HG03103 (cell line): Measurements from ENCODE around the gene AADAC.
"Not testable (repeated sequence)": the region's sequence is repeated elsewhere in the genome, so short reads cannot be mapped to it uniquely, and the experiment has no call there.

ENCODE experiments used
- ATAC-seq: cut with Tn5 transposase; IDR thresholded peaks from one replicate; pipeline ENCODE4 v1.9.1; 2021; ENCODE audit warnings: low read depth; ENCODE audit not compliant: unreplicated experiment

AADAC gene

DNA sequence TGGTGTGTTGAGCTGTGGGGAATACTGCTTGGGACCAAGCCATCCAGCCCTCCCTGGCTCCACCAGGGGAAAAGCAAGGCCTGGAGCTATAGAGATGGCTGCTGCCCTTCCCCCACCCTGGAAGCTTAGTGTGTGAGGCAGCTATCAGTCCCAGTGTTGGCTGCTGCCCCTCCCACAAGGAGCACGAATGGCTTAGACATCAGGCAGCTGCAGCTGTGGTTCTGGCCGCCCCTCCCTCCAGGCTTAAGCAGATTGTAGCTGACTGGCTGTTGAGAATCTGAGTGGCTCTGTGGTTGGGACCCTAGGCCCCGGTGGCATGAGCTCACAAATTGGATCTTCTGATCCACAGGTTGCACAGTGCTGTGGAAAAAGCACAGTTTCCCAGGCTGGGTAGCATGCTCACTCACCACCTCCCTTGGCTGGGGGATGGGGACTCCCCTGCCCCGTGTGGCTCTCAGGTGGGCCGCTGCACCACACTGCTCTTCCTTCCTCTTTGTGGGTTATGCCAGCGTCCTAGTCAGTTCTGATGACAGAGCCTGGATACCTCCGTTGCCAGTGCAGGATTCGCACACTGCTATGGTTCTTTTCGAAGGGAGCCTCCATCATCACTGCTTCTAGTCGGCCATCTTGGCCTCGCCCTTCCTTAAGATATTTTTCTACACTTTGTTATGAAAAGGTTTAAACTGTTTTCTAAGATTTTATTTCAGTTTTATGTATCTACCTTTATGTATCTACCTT, 38.3 kb downstream of the AADAC start:
- ATAC-seq = no peak

DNA sequence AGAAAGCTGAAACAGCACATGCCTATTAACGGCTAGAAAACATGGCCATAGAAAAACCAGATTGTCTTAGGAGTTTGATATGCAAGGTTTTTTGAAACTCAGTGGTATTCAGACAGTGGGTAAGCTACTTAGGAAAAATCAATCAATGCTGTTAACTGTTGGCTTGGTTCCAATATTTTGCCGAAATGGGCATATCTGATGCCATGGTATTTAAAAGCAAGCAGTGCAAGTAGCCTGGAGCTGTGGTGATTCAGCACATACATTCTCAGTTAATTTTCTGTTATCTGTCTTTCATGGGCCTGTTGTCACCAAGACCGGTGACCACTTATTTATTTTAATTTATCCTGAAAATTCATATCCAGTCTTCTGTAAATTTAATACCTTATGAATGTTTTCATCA, 42.2 kb downstream of the AADAC start:
- no peak for ATAC-seq

DNA sequence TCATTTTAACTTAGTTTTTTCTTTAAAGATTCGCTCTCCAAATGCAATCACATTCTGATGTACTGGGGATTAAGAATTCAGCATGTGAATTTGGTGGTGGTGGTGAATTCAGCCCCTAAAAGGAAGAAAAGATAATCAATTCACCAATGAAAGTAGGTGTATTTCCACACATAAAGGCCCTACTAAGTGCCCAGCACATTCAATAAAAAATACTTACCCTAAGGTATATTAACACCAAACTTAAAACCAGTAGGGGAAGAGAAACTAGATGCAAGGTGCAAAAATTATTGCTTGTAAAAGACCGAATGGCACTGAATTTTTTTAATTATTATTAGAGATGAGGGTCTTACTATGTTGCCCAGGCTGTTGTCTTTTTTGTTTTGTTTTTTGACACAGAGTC, 42.7 kb downstream of the AADAC start:
- no peak for ATAC-seq

DNA sequence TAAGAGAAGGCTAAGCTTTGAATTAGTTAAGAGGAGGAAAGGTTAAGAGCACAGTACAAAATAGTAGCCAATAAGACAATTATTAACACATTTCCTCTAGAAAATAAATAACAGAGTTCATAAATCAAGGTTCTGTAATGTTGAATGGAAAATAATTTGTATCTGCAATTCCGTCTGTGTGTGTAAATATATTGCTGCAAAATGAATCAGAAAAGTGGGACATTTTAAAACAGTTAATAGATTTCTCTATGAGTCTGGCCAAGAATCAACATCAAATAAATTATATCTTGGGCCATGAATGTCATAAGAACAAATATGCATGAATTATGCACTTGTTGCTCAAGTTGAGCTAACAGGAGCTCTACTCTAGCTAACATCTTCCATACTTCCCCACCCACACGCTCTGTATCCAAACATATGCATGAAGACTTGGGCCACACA, 45.3 kb downstream of the AADAC start:
- no peak for ATAC-seq

DNA sequence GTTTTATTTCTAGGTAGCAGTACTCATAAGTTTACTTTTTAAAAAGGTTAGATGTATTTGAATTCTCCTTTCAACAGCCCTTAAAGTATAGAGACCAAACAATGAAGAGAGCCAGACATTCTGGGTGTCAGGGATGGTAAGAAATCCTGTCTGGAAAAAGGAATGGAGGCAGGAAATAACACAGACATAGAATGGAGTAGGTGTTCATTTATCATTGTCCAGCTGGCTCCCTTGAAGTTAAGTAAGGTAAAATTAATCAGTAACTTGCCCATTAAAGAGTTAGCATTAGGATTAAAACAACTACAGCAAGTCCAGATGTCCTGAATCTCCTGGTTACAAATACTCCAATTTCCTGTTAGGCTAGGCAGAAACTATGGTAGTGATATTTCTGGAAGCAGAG, 46.0 kb downstream of the AADAC start:
- no peak for ATAC-seq

DNA sequence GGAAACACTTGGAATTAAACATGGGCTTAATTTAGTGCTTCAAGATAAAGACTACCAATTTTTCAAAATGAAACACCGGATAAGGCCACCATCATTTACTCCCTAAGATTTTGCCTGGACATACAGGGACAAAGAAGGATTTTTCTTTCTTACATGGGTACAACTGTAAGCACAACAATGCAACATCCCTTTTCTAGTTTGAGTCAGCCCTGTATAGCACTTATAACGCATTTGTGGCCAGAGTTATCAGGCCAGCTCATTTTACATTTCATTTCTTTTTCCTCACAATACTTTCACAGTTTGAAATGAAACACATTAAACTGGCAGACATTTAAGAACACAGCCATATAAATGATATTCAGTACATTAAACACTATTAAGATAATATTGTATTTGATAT, 49.7 kb downstream of the AADAC start:
- no peak for ATAC-seq

DNA sequence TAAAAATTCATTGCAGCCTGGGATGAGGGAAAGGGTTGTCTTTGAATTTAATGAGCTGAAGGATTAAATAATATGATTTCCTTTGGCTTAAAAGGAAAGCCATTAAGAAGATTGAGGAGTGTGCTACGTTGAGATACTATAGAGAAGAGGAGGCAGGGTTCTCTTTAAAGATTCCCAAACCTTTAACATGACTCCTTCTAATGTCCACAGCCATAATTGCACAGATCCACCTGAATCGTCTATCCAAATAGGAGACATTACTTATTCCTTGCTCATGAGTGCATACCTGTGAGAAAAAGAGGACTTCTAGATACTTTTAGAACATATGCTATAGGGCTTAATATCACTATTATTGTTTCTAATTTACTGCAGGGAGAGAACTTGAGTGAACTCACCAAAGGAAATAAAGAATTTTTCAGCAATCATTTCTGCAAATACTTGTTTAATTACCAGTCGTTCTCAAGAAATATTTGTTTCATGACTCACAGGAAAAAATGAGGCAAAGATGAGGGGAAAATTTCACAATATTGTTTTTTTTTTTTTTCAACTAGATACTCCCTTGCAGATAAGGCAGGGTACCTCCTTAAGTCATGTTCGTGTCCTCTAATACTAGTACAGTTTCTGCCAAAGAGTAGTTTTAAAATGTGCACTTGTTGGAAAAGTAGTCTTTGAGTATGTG, 50.6 kb downstream of the AADAC start:
- no peak for ATAC-seq

DNA sequence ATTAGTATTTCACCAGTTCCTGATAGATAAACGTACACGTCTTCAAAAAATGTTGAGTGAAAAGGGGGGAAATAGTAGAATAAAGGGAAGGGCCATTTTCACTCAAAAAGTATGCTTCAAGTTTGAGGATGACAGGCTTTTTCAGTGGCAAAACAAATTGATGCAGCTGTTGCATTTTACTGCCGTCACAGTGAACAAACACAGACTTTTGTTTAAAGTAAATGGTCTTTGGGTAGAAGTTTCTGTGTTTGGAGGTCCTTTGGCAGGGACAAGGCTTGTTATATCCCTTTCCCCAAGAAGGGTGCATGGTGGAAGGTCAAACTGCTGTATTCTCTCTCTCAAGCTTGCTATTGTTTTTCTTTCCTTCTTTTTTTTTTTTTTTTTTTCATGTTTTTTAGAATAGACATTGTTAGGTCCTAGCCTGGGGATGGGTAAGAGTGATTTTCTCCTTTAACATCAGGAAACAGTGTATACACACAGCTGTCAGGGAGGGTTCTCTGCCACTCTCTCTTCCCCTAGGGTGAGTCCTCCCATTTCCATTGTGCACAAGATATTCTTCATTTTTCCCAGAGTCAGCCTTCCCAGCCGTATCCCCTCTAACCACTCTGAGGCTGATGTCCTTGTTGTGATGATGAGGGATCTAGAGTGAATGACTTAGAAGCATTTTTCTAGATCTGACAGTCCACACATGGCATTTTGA, 52.9 kb downstream of the AADAC start:
- ATAC-seq = no peak

DNA sequence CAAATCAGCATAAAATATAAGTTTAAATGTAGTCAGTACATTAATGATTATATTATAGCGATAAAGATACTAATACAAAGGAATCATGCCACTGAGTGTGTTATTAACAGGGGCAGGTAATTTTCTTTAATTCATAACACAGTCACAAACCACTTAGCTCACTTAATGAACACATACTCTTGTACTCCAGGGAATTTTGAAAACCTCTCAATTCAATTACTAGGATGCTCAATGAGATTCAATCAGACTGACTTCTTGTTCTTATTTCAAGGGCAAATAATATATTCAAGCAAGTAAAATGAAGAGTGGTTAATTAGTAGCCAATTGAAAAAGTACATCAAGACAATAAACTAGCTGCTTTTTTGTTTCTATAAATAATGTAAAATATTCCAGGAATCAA, 53.8 kb downstream of the AADAC start:
- ATAC-seq = no peak

DNA sequence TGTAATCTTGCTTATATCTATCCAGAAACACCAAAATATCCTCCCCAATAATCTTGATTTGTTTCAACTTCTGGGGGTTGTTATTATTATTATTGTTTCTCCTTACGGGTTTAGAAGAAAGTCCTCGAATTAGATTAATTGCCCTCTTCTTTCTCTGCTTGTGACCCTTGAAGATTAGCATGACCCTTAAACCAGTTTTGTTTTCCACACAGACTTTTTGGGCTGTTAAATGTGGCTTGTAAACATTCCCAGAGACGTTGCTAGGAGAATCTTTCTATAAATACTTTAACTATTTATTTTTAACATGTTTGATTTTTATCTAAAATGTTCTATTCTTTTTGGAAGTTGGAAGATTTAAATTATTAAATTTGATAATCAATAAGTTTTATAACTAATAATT, 55.3 kb downstream of the AADAC start:
- no peak for ATAC-seq

DNA sequence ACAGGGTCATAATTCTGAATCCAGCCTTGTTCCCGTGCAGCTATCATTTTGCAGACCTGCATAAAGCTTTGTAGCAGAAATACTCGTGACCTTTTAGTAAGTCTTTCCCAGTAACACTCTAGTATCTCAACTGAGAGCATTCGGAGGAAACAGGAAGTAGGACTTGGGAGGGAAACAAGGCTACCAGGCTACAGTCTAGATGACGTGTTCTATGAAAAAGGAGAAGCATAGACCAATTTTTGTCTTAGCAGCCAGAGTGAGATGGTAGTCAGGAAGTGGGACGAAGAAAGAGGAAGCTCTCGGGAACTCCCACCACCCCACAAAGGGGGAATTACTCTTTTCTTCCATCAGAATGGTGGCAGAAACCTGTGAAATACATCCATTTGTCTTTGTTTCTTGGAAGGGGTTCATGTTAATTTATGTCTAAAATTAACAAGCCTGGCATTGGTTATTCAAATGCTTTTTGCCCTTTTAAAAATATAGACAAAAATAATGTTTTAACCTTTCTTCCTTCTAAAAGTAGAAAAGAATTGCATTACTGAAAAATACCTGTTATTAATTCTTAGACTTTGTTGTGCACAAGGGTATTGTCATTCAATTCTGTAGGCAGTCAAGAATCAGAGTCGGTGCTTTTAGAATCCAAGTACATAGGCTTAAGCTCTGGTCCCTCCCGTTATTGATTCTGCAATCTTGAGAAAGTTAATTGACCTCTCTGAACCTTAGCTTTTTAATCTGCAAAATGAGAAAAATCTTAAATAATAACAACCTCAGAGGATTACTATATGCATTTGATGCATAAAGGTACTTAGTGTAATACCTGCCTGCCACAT, 57.9 kb downstream of the AADAC start:
- peak; percentile 88 for ATAC-seq

DNA sequence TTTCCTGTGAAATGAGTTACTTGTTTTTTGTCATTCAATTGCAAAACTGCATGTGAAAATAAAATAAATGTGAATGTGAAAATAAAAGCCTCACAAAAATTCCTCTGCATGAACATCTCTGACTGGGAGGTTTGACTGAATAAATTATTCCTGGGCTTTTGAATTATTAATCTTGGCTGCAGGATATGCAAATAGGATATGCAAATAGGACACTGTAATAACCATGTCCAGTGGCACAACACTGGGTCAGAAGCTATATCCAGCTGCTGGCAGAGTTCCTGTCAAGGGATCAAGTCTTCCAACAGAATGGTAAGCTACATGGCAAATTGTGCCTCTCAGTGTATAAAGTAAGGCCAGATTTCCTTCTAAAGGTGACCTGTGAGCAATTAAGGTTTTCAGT, 59.5 kb downstream of the AADAC start, which contains the start of gene SUCNR1:
Gene SUCNR1 (plus strand): TSS at position 246 of the 400 bp plus-strand sequence. CDS start 6,250 bp downstream, outside the sequence.
- ATAC-seq = no peak

DNA sequence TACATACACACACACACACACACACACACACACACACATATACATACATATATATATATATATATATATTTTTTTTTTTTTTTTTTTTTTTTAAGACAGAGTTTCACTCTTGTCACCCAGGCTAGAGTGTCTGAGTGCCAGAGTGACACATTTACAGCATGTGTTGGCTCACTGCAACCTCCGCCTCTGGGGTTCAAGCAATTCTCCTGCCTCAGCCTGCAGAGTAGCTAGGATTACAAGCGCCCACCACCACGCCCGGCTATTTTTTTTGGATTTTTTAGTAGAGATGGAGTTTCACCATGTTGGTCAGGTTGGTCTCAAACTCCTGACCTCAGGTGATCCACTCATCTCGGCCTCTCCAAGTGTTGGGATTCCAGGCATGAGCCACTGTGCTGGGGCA, 60.2 kb downstream of the AADAC start:
- not testable (repeated sequence) for ATAC-seq

DNA sequence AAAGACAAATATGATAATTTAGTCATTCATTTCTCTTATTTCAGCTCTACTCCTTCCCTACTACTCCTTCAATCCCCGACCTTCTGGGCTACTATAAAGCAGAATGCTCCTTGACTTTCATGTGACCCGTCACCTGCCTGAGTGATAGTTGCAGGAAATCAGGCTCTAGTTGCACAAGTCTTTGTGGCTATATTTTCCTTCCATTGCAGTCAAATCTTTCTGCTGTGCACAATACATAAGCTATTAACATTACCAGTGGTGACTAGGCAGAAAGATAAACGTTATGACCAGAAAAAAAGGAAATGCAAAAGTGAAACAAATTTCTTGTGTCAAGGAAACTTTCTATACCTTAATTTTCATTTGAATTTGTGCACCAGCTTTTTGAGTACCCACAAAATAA, 61.8 kb downstream of the AADAC start:
- peak; percentile 39 for ATAC-seq

DNA sequence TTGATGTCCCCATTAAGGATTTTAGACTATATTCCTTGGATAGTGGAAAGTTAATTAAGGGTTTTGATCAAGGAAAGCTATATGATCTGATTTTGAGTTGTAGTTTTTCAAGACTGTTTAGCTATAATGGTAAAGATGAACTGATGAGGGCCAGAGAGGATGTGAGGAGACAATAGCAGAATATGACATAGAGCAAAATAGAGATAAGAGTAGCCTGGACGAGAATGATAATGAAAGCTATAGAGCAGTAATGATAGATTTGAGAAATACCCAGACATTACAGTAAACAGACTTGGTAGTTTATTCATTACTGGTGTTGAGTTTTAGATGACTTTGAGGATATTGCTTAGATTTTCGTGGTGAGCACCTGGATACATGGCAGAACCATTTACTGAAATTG, 63.4 kb downstream of the AADAC start:
- no peak for ATAC-seq
